Epithelial cell of proximal tubule (primary cell): ENCODE data around the gene RAD51B. TPM values are rescaled to one million over a fixed set of nuclear protein-coding genes. Genes with fewer than 3 reads are reported as not detected.

Experiments
- DNase-seq: peaks from one replicate; pipeline ENCODE4 v3.0.0-alpha.2; 2011; ENCODE audit warnings: low read depth
- H3K4me3 ChIP-seq: 2 replicates; pipeline ENCODE4 v1.5.1; 2011; ENCODE audit warnings: low read depth, mild to moderate bottlenecking, low read length
- CTCF ChIP-seq: conservative IDR thresholded peaks from 2 replicates; pipeline ENCODE4 v1.5.1; 2012; ENCODE audit warnings: low read depth, mild to moderate bottlenecking, low read length
- total RNA-seq: library from RNA; depleted of rRNA; stranded (reverse); fragments of >200 nt; gene quantifications from 2 replicates; pipeline ENCODE4 v1.2.3, GENCODE V29; 2015

RAD51B gene
- total RNA-seq, 1 donor from 2014 or later = 6.3 TPM

- TF ChIP-seq CTCF = no peak
- no peak for DNase-seq
- H3K4me3 ChIP-seq = no peak overlapping the region
Observed at GRCh38 chr14:68359022-68359836, 539.6 kb downstream of the RAD51B start.

GRCh38 chr14:68359837-68360552 lies 540.4 kb downstream of the RAD51B start:
- DNase-seq = no peak
- no peak overlapping the region for H3K4me3 ChIP-seq
- no peak for TF ChIP-seq CTCF

DNA sequence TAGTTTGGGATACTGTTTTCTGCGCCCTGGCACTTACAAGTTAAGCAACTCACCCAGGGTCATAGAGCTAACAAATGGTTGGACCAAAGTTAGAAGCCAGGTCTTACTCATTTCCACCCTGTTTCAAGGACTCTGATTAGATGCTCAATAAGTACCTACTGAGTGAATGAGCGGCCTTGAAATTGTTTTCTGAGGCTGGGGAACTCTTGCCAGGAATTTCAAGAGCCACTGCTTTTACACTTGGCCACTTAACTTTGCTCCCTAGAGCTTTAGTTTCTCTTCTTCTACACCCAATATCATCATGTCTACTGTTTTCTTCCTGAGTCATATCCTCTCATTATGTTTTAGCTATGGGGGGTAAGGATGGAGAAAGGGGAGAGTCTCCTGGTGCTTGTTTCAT lies 541.7 kb downstream of the RAD51B start:
- no peak overlapping the region for H3K4me3 ChIP-seq
- DNase-seq = no peak
- no peak for TF ChIP-seq CTCF

DNA sequence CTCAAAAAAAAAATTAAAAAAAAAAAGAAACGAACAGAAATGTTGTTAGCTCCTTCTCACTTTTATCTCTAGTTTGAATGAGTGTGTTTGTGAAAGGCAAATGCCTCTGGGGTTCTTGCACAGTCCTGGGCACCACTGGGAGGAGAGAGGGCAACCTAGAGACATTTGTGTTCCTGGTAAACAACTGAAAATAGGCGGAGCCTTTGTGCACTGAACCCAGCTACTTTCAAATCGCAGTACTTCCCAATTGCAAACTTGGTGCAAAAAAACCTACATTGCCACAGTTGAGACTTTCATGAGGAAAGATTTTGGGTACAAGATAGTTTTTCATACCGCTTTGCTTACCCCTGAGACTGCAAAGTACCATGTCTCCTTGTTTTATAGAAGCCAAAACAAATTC lies 543.3 kb downstream of the RAD51B start:
- H3K4me3 ChIP-seq = no peak overlapping the region
- no peak for TF ChIP-seq CTCF
- no peak for DNase-seq

DNA sequence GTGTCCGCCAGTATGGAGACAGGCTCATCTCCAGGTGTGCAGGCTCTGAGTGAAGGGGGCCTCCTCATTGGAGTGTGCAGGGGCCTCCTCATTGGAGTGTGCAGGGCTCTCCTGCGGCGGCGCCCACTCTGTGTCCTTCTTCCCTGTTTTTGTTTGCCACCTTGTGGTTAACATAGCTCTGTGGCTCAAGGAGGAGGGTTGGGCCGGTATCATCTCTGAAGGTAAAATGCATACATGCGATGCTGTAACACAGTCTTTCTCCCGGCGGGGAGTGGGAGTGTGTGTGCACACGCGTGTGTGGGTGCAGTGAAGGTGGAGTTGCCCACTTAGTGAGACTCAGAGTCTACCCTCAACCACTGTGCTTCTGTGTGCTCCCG lies 543.9 kb downstream of the RAD51B start:
- TF ChIP-seq CTCF = peak; percentile 7
- DNase-seq = no peak
- H3K4me3 ChIP-seq = no peak overlapping the region

- no peak for DNase-seq
- TF ChIP-seq CTCF = no peak
- no peak overlapping the region for H3K4me3 ChIP-seq
Observed at GRCh38 chr14:68363843-68364767, 544.5 kb downstream of the RAD51B start.
